Inferior parietal cortex (tissue), 1 donor: Measurements from ENCODE around the gene TMIGD3.
A peak's percentile ranks its signal among the peaks of the same experiment; 100 is the strongest.

Experiments used
- DNase-seq: peaks from one replicate; pipeline ENCODE4 v3.0.0-alpha.2; 2016; ENCODE audit errors: extremely low spot score

Gene TMIGD3

GRCh38 chr1:111475701-111476100, 27.7 kb downstream of the TMIGD3 start:
- no peak for DNase-seq

GRCh38 chr1:111474521-111474920, 28.9 kb downstream of the TMIGD3 start:
- no peak for DNase-seq

DNA sequence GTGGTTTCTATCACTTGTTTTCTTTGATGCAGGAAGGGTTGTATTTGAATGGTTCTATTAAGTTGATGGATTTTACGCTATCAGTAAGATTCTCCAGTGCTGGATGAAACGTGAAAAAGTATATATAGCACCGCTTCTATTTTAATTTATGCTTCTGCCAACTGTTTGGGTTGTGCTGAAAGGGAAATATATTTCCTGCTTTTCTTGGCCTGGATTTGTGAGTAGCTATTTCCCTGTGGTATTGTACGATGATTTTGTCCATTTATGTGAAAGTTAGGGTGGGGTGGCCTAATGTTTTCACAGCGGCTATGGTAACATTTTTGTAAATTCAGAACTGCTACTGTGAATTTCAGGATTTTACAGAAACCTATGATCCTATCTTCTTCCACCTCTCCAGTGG, 29.3 kb downstream of the TMIGD3 start:
- no peak for DNase-seq

DNA sequence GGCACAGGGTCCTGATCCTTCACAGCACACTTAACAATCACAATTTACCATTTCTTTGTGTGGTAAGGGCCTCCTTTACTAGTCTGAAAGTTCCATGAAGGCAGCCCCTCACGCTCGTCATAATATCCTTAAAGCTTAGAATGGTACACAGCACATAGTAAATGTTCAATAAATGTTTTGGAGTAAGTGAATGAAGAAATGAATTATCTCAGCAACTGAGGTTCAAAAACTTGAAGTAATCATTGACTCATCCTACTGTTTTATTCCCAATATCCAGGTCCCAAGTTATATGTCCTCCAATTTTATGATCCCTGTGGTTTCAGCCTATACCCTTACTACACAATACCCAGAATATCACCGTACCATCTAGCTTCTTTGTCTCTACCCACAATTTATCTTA, 31.9 kb downstream of the TMIGD3 start:
- no peak for DNase-seq

DNA sequence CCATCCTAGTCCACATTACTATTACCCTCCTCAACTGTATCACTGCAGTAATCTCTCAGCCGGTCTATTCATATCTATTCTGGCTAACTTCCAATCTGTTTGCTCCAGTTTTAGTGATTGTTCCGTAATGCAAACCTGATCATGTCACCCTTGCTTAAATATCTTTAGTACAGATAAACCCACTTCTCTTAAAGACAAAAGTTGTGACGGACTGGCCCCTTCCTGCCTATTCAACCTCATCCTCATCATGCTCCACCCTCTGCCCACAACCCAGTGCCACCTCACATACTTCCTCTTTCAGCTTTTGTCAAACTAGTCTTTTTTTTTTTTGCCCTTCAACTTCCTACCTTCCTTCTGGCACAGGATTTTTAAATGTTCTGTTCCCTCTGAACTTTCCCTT, 32.4 kb downstream of the TMIGD3 start:
- no peak for DNase-seq

DNA sequence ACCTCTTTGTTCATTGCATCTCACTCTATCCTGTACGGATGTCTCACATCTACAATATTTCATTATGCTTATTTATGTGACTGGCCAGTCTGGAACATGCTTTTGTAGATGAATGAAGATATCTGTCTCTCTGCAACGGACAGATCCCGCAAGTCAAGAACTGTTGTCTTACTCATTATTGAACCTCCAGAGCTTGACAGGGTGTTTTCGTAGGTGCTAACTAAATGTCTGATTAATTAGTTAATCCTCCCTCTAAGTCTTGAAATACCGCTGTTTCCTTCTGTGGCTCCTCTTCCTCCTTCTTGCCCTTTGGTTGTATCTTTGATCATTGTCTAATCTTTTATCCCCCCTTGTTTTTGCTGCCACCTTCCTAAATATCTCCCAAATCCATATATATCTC, 32.8 kb downstream of the TMIGD3 start:
- DNase-seq = no peak

DNA sequence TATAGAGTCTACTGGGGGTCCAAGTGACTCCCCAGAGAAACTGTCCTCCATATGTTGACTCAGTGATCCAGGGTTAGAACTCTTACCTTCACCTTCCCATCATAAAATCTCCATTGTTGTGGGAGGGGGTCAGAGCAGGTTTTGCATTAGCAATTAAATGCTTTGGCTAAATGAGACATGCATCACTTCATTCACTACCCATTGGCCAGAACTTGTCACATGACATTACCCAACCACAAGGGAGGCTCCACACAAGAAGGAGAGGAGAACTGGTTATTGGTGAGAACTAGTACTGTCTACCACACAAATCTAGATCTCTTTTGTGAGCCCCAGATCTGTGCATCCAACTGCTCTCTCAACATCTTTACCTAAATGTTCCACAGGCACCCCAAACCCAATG, 33.9 kb downstream of the TMIGD3 start:
- no peak for DNase-seq

GRCh38 chr1:111468717-111469100, 34.7 kb downstream of the TMIGD3 start:
- DNase-seq = no peak

- DNase-seq = no peak
These were observed 35.3 kb downstream of the TMIGD3 start for GRCh38 chr1:111467865-111468716.

DNA sequence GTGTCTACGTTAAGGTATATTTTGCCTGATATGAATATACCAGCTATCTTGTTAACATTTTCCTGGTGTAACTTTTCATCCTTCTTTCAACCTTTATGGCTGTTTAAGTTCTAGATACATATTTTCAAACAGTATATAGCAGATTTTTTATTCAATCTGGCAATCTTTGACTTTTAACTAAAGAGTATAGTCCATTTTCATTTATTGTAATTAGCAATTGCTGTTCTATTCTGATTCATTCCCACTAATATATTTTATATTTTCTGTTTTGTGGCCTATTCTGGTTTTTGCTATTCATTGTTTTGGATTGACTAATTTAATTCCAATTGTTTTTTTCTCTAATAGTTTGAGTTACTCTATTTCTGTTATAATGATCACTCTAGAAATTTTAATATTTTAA, 37.0 kb downstream of the TMIGD3 start:
- DNase-seq = no peak

DNA sequence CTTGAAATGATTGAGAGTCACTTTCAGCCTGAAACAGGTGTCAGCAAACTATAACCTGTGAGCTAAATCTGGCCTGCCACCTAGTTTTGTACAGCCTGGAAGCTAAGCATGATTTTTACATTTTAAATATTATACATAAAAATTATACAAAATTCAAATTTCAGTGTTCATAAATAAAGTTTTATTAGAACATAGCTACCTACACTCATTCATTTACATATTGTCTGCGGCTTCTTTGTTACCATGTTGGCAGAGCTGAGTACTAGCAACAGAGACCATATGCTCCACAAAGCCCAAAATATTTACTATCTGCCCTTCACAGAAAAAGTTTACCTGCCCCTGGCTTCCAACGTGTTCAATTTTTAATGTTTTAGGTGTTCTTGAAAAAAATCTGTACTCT, 37.7 kb downstream of the TMIGD3 start:
- DNase-seq = no peak

DNA sequence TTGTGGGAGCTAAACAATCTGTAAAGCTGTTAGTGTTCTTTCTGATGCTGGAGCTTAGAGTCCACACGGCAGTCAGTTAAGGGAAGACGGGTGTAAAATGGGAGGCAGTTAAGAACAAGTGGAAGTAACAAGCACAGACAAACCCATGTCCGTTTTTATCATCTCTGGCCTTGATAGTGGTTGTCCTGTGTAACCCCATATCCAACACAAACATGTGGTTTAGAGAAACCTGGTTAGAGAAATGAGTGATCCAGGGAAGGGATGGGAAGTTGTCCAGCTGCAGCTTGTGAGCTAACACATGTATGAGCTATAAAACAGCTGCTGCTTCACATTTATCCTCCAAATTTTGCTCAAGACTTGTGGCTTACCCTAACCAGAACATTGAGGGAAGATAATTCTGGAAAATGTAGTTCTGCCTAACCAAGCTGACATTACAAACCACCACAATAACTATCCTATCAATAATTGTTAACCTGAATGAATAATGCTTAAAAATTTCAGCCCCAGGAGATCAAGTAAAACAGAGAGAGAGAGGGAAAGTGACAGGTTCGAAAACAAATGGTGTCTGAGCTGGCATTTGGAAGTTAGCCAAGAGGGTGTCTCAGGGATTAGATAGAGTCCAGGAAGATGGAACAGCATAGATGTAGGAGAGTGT, 40.3 kb downstream of the TMIGD3 start:
- DNase-seq = no peak

DNA sequence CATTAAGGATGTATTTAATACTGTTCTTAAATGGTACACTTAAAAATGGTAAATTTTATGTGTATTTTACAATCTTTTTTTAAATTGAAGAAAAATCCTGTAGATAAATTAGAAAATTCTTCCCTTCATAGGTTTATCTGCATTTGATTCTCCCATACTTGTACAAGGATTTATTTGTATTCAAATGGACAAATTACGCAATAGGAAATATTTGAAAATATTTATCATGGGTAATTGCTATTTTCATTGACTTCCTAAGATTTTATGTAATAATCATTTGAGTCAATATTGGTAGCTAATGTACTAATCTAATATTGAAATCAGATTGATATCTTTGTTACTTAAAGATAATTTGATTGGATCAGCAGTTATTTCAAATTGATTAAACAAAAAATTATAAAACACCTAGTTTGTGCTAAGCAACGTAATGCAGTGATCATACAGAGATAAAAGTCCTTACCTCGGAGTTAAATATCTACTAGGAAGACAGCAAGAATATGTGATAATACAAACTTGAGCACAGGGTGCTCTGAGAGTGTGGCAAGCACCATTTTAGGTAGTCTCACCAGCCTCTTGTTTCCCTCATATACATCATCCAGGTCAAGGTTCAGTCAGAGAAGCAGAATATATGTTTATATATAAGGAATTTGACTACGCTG, 40.9 kb downstream of the TMIGD3 start:
- no peak for DNase-seq

DNA sequence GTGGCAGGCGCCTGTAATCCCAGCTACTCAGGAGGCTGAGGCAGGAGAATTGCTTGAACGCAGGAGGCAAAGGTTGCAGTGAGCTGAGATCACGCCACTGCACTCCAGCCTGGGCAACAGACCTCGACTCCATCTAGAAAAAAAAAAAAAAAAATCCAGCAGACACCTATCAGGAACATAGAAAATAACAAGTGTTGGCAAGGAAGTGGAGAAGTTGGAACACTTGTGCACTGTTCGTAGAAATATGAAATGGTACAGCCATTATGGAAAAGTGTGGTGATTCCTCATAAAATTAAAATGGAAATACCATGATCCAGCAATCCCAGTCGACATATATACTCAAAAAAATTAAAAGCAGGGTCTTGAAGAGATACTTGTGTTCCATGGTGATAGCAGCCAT, 41.7 kb downstream of the TMIGD3 start:
- DNase-seq = no peak

DNA sequence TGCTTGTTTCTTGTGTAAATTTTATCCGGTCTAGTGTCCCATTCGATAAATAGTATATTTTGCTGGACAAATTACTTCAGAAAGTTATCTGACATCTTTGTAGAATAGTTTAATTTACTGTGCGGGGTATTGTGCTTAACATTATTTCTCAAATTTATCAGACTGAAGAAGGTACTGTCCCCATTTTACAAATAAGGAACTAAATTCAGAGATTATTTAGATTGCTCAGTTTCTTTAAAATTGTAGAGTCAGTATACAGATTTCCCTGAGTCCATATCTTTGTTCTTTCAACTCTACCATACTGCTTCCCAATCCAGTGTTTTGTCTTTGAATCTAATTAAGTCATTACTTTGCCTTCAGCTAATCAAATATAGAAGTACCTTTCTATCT, 47.8 kb downstream of the TMIGD3 start:
- no peak for DNase-seq

DNA sequence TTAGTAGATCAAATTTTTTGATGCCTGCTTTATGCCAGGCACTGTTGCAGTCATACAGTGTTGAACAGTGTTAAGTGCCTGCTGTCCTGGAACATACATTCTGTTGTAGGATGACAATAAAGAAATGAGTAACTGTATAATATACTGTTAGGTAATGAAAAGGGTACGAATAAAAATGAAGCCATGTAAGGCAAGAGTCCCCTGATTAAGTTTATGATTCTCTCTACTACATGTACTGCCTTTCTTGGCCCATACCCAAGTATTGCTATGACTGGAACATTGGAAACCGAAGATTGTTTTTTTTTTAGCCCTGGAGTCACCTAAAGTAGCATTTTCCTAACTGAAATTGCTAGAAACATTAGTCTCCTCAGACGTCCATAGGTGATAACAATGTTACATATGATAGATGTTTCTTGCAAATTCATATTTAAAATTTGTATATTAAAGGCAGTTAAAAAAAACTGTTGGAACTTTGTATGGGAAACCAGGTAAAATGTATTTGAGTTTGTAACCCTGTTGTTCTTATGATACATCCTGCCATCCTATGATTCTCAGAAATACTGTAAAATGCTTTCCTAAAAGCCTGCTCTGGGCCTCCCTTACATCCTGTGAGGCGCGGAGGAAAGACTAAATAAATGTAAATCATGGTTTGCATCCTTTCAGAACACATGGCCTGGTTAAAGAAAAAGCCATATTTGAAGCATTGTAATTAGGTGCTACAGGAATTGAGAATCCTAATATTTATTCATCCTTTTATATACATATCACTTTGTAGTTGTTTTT, 48.4 kb downstream of the TMIGD3 start:
- DNase-seq = no peak

DNA sequence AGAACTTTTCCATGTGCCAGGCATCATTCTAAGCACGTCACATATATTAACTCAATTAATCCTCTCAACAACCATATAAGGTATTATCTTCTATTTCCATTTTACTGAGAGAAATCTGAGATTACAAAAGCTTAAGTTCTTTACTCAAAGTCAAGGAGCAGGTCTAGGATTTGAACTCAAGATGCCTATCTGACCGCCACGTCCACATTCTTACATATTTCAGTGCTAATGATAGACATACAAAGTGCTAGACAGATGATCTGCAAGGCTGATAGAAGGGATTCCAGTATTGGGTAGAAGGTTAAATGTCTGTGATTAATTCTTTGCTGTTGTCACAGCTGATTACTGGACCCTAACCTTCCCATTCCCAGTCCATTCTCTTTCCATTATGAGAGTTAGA, 49.7 kb downstream of the TMIGD3 start:
- DNase-seq = no peak

DNA sequence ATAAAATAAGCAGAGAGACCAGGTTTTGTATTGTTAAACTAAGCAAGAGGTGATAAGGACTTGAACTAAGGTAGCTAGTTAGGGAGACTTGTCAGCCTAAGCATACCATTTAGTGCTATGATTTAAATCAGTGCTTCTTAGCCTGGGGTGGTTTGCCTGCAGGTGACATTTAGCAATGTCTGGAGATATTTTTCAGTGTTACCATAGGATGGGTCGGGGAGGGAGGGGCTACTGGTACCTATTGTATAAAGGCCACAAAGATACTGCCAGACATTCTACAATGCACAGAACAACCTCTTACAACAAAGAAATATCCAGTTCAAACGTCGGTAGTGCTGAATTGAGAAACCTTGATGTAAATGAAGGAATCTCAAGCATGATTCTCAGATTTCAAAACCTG, 50.9 kb downstream of the TMIGD3 start:
- DNase-seq = no peak

GRCh38 chr1:111450185-111450584, 53.2 kb downstream of the TMIGD3 start:
- no peak for DNase-seq

DNA sequence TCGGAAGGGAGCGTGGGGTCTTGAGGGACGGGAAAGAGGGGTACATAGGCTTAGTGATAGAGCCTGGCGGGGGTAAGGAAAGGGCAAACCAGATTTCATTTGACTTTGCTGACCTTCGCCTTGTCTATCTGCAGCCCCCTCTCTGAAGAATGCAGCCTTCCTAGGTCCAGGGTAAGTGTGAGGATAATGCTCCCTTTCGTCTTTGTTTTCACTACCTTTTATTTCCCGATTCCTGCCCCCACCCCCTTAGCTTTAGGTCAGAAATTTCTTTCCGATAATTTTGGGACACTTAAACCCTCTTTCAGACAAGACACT, 53.8 kb downstream of the TMIGD3 start:
- no peak for DNase-seq

- DNase-seq = peak; percentile 100
These were observed 54.3 kb downstream of the TMIGD3 start, which contains the start of the genes ATP5PB and WDR77 for GRCh38 chr1:111448918-111449702. Gene ATP5PB (plus strand): TSS chr1:111449464. CDS start chr1:111449542, 78 bp downstream. Gene WDR77 (minus strand): TSS chr1:111449256. CDS start chr1:111449169, 87 bp downstream.
